H9 (cell line): ENCODE data around the gene SUMO1. TPM values are rescaled to one million over a fixed set of nuclear protein-coding genes. Genes with fewer than 3 reads are reported as not detected.

ENCODE experiments used
- DNase-seq: peaks from one replicate; pipeline ENCODE4 v3.0.0-alpha.2; 2017
- H2AFZ ChIP-seq: one replicate; pipeline ENCODE4 v1.6.1; 2013; ENCODE audit warnings: mild to moderate bottlenecking, low read length, control low read depth, moderate library complexity
- H2AK5ac ChIP-seq: 2 replicates; pipeline ENCODE4 v1.6.1; 2013; ENCODE audit warnings: low read length, control low read depth, mixed read lengths; ENCODE audit not compliant: insufficient read length
- H2BK120ac ChIP-seq: one replicate; pipeline ENCODE4 v1.6.1; 2013; ENCODE audit warnings: low read depth, mild to moderate bottlenecking, low read length, control low read depth, inconsistent platforms; ENCODE audit not compliant: poor library complexity, severe bottlenecking
- H2BK12ac ChIP-seq: 2 replicates; pipeline ENCODE4 v1.6.1; 2013; ENCODE audit warnings: low read length, control low read depth, mixed read lengths, low read depth; ENCODE audit not compliant: insufficient read length
- H2BK15ac ChIP-seq: 2 replicates; pipeline ENCODE4 v1.6.1; 2013; ENCODE audit warnings: low read depth, low read length, control low read depth
- H2BK20ac ChIP-seq: one replicate; pipeline ENCODE4 v1.6.1; 2013; ENCODE audit warnings: low read depth, mild to moderate bottlenecking, low read length, control low read depth, inconsistent platforms; ENCODE audit not compliant: poor library complexity, severe bottlenecking
- H2BK5ac ChIP-seq: 2 replicates; pipeline ENCODE4 v1.6.1; 2013; ENCODE audit warnings: low read length, control low read depth, mixed read lengths; ENCODE audit not compliant: insufficient read length
- H3K14ac ChIP-seq: 2 replicates; pipeline ENCODE4 v1.6.1; 2013; ENCODE audit warnings: low read length, control low read depth; ENCODE audit not compliant: insufficient read depth
- H3K18ac ChIP-seq: 2 replicates; pipeline ENCODE4 v1.6.1; 2013; ENCODE audit warnings: low read depth, mild to moderate bottlenecking, mixed read lengths, low read length, control low read depth; ENCODE audit not compliant: insufficient read length
- H3K23ac ChIP-seq: 2 replicates; pipeline ENCODE4 v1.6.1; 2013; ENCODE audit warnings: low read length, control low read depth, mixed read lengths, low read depth; ENCODE audit not compliant: insufficient read length
- H3K23me2 ChIP-seq: 2 replicates; pipeline ENCODE4 v1.6.1; 2013; ENCODE audit warnings: low read depth, mild to moderate bottlenecking, mixed read lengths, low read length, control low read depth; ENCODE audit not compliant: insufficient read length, poor library complexity, severe bottlenecking
- H3K27ac ChIP-seq: 2 replicates; pipeline ENCODE4 v1.5.1; 2013; ENCODE audit warnings: low read length, control low read depth, mixed read lengths, low read depth; ENCODE audit not compliant: insufficient read length
- H3K27me3 ChIP-seq: 2 replicates; pipeline ENCODE4 v1.6.1; 2013; ENCODE audit warnings: low read length, control low read depth, inconsistent platforms; ENCODE audit not compliant: insufficient read depth
- H3K4ac ChIP-seq: 2 replicates; pipeline ENCODE4 v1.6.1; 2013; ENCODE audit warnings: low read depth, mild to moderate bottlenecking, control low read depth, inconsistent platforms, low read length, moderate library complexity
- H3K4me1 ChIP-seq: 2 replicates; pipeline ENCODE4 v1.6.1; 2013; ENCODE audit warnings: low read length, control low read depth, inconsistent platforms; ENCODE audit not compliant: insufficient read depth
- H3K4me2 ChIP-seq: 2 replicates; pipeline ENCODE4 v1.6.1; 2013; ENCODE audit warnings: low read length, control low read depth, mixed read lengths; ENCODE audit not compliant: insufficient read length, insufficient read depth
- H3K56ac ChIP-seq: 2 replicates; pipeline ENCODE4 v1.6.1; 2013; ENCODE audit warnings: low read depth, mild to moderate bottlenecking, mixed read lengths, low read length, control low read depth; ENCODE audit not compliant: insufficient read length
- H3K79me1 ChIP-seq: 2 replicates; pipeline ENCODE4 v1.6.1; 2013; ENCODE audit warnings: low read depth, mild to moderate bottlenecking, moderate library complexity, low read length, control low read depth, inconsistent platforms; ENCODE audit not compliant: insufficient read depth, poor library complexity, severe bottlenecking
- H3K79me2 ChIP-seq: 2 replicates; pipeline ENCODE4 v1.6.1; 2013; ENCODE audit warnings: low read length, control low read depth, inconsistent platforms; ENCODE audit not compliant: insufficient read depth
- H3K9ac ChIP-seq: 2 replicates; pipeline ENCODE4 v1.6.1; 2013; ENCODE audit warnings: low read length, control low read depth, mixed read lengths; ENCODE audit not compliant: insufficient read length; ENCODE audit errors: extremely low read depth
- H3K9me3 ChIP-seq: one replicate; pipeline ENCODE4 v1.6.1; 2013; ENCODE audit warnings: low read depth, low read length, inconsistent platforms; ENCODE audit not compliant: control insufficient read depth
- H3T11ph ChIP-seq: one replicate; pipeline ENCODE4 v1.6.1; 2013; ENCODE audit warnings: mild to moderate bottlenecking, low read length, control low read depth, inconsistent platforms
- H4K20me1 ChIP-seq: one replicate; pipeline ENCODE4 v1.6.1; 2013; ENCODE audit not compliant: control insufficient read depth, insufficient read length, insufficient read depth
- H4K5ac ChIP-seq: 2 replicates; pipeline ENCODE4 v1.6.1; 2013; ENCODE audit warnings: low read depth, mild to moderate bottlenecking, mixed read lengths, low read length, control low read depth; ENCODE audit not compliant: insufficient read length
- H4K8ac ChIP-seq: replicated peaks from 2 replicates; pipeline ENCODE4 v1.6.1; 2013; ENCODE audit warnings: low read length, control low read depth, mixed read lengths, low read depth; ENCODE audit not compliant: insufficient read length
- H4K91ac ChIP-seq: 2 replicates; pipeline ENCODE4 v1.6.1; 2013; ENCODE audit warnings: low read depth, mild to moderate bottlenecking, moderate library complexity, mixed read lengths, low read length, control low read depth; ENCODE audit not compliant: insufficient read length
- H3K27ac Mint-ChIP-seq, 3 experiments: 2 replicates in 2 of 3; 3 replicates in 1 of 3; pipeline ENCODE4 v1.8.0; 2020 to 2021; ENCODE audit warnings: mixed read lengths in 3 of 3, mild to moderate bottlenecking in 1 of 3, moderate library complexity in 1 of 3
- H3K27me3 Mint-ChIP-seq: 2 replicates; pipeline ENCODE4 v1.8.0; 2021; ENCODE audit warnings: low read depth, mild to moderate bottlenecking, moderate library complexity, mixed read lengths
- H3K36me3 Mint-ChIP-seq, 3 experiments: 2 replicates in 2 of 3; 3 replicates in 1 of 3; pipeline ENCODE4 v1.8.0; 2020 to 2021; ENCODE audit warnings: low read depth in 3 of 3, mixed read lengths in 3 of 3; ENCODE audit not compliant: insufficient read depth in 1 of 3
- H3K4me1 Mint-ChIP-seq, 2 experiments: 2 replicates each; pipeline ENCODE4 v1.8.0; 2020; ENCODE audit warnings: mixed read lengths in 2 of 2
- H3K4me3 Mint-ChIP-seq, 2 experiments: 2 replicates in 1 of 2; 3 replicates in 1 of 2; pipeline ENCODE4 v1.8.0; 2020 to 2021; ENCODE audit warnings: mild to moderate bottlenecking in 2 of 2, mixed read lengths in 2 of 2, moderate library complexity in 1 of 2
- H3K9me3 Mint-ChIP-seq, 2 experiments: 2 replicates in 1 of 2; 3 replicates in 1 of 2; pipeline ENCODE4 v1.8.0; 2020; ENCODE audit warnings: mild to moderate bottlenecking in 2 of 2, mixed read lengths in 2 of 2, moderate library complexity in 1 of 2
- WGBS: extraction: QIAGEN DNeasy Blood & Tissue Kit; methylation state at CpG from one replicate; pipeline ENCODE4 v1.1.7; 2013; ENCODE audit warnings: missing lambda C conversion rate, low lambda C conversion rate, mixed read lengths; ENCODE audit not compliant: insufficient read length; ENCODE audit errors: extremely low coverage; 5-methylcytosine and 5-hydroxymethylcytosine counted together
- total RNA-seq: library from RNA; stranded (reverse); gene quantifications from 2 replicates; pipeline ENCODE4 v1.2.1, GENCODE V29; 2021
- TF ChIP-seq, protein P1 (sequence below): fragments of 200-600 bp; sonication (generic); conservative IDR thresholded peaks from 3 replicates; pipeline ENCODE4 v1.8.0; 2021; ENCODE audit warnings: antibody characterized with exemption, mild to moderate bottlenecking

The SUMO1 gene
- total RNA-seq, 1 experiment from 2014 or later = 206 TPM

DNA sequence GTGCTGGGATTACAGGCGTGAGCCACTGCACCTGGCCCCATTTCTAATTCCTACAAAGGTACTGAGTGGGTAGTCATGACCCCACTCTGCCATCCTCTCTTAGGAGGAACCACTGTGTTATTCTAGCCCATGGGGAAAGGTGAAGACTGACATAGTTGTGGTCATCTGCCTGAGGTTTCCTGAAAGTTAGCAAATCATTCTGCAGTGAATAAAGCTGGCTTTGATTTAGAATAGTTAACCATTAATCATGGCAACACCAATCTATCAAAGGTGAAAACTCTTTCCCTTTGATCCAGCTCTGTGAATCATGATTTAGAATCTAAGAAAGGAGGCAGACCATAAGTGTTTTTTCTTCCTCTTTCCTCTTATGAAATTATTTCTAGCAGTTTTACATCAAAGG is 50.8 kb downstream of the SUMO1 start:
- Histone ChIP-seq H2BK15ac (no peak overlapping the region), H3K9ac (no peak overlapping the region), H3K14ac (no peak overlapping the region), H3T11ph (no peak overlapping the region), H2BK5ac (no peak overlapping the region), H3K23ac (no peak overlapping the region), H3K27ac (no peak overlapping the region), H2BK120ac (no peak overlapping the region), H3K79me2 (no peaks in the 10 kb centered on the region), H4K91ac (no peak overlapping the region), H3K9me3 (no peaks in the 10 kb centered on the region), H2AFZ (no peak overlapping the region), H2AK5ac (no peak overlapping the region), H4K20me1 (no peaks in the 10 kb centered on the region), H3K27me3 (no peaks in the 10 kb centered on the region), H3K23me2 (no peaks in the 10 kb centered on the region), H4K8ac (no peak overlapping the region), H3K4me1 (no peaks in the 10 kb centered on the region), H2BK20ac (no peak overlapping the region), H3K4me2 (no peak overlapping the region), H4K5ac (no peak overlapping the region), H3K4ac (no peak overlapping the region), H3K56ac (no peak overlapping the region), H3K79me1 (no peaks in the 10 kb centered on the region), H3K18ac (no peak overlapping the region), H2BK12ac (no peak overlapping the region)
- no peak for DNase-seq
- TF ChIP-seq, protein P1, sequence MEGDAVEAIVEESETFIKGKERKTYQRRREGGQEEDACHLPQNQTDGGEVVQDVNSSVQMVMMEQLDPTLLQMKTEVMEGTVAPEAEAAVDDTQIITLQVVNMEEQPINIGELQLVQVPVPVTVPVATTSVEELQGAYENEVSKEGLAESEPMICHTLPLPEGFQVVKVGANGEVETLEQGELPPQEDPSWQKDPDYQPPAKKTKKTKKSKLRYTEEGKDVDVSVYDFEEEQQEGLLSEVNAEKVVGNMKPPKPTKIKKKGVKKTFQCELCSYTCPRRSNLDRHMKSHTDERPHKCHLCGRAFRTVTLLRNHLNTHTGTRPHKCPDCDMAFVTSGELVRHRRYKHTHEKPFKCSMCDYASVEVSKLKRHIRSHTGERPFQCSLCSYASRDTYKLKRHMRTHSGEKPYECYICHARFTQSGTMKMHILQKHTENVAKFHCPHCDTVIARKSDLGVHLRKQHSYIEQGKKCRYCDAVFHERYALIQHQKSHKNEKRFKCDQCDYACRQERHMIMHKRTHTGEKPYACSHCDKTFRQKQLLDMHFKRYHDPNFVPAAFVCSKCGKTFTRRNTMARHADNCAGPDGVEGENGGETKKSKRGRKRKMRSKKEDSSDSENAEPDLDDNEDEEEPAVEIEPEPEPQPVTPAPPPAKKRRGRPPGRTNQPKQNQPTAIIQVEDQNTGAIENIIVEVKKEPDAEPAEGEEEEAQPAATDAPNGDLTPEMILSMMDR = no peak
- Mint-ChIP-seq H3K4me1 (0 out of 4 replicates have a peak, but pooled peaks cover 0 to 3% of the 10 kb centered on the region in 2 experiments), H3K4me3 (no peak overlapping the region), H3K36me3 (no peaks in the 10 kb centered on the region), H3K27me3 (no peaks in the 10 kb centered on the region), H3K27ac (no peak overlapping the region), H3K9me3 (no peaks in the 10 kb centered on the region)
- no CpG with 5 or more reads among the region's 1 CpG for WGBS
